Neural progenitor cell (in vitro differentiated cells): ENCODE measurements around the gene IL11RA.

ENCODE experiments used
- EZH2 ChIP-seq: fragments of 200-600 bp; sonication (generic); IDR thresholded peaks from 2 replicates; pipeline ENCODE4 v1.6.1; 2017; ENCODE audit warnings: antibody characterized with exemption, mild to moderate bottlenecking, moderate library complexity
- EZH2phosphoT487 ChIP-seq: fragments of 200-600 bp; sonication (generic); IDR thresholded peaks from 2 replicates; pipeline ENCODE4 v1.6.1; 2017; ENCODE audit warnings: antibody characterized with exemption
- TF ChIP-seq, protein P1 (sequence below): fragments of 200-600 bp; sonication (generic); IDR thresholded peaks from 2 replicates; pipeline ENCODE4 v1.5.1; 2017; ENCODE audit warnings: antibody characterized with exemption, mild to moderate bottlenecking

GRCh38 chr9:34662526-34663302 lies 10.7 kb downstream of the IL11RA start, which contains the start of gene CCL27:
- TF ChIP-seq, protein P1, sequence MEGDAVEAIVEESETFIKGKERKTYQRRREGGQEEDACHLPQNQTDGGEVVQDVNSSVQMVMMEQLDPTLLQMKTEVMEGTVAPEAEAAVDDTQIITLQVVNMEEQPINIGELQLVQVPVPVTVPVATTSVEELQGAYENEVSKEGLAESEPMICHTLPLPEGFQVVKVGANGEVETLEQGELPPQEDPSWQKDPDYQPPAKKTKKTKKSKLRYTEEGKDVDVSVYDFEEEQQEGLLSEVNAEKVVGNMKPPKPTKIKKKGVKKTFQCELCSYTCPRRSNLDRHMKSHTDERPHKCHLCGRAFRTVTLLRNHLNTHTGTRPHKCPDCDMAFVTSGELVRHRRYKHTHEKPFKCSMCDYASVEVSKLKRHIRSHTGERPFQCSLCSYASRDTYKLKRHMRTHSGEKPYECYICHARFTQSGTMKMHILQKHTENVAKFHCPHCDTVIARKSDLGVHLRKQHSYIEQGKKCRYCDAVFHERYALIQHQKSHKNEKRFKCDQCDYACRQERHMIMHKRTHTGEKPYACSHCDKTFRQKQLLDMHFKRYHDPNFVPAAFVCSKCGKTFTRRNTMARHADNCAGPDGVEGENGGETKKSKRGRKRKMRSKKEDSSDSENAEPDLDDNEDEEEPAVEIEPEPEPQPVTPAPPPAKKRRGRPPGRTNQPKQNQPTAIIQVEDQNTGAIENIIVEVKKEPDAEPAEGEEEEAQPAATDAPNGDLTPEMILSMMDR = no peak
- TF ChIP-seq EZH2 = no peak
- no peak for TF ChIP-seq EZH2phosphoT487
